Hepatocyte (in vitro differentiated cells): ENCODE measurements around the gene GRM4.

Source experiments
- CTCF ChIP-seq: fragments of 200-600 bp; sonication (generic); IDR thresholded peaks from 2 replicates; pipeline ENCODE4 v1.5.1; 2016; ENCODE audit warnings: antibody characterized with exemption, mild to moderate bottlenecking; ENCODE audit not compliant: poor library complexity
- EZH2 ChIP-seq: fragments of 200-600 bp; sonication (generic); IDR thresholded peaks from 2 replicates; pipeline ENCODE4 v1.6.1; 2016; ENCODE audit warnings: antibody characterized with exemption, mild to moderate bottlenecking, borderline replicate concordance
- EZH2phosphoT487 ChIP-seq: fragments of 200-600 bp; sonication (generic); IDR thresholded peaks from one replicate; pipeline ENCODE4 v1.6.1; 2018; ENCODE audit warnings: antibody characterized with exemption, mild to moderate bottlenecking, low read depth, moderate library complexity; ENCODE audit not compliant: unreplicated experiment, severe bottlenecking

GRCh38 chr6:34129753-34130152 lies 16.1 kb downstream of the GRM4 start:
- TF ChIP-seq CTCF (no peak), EZH2 (no peak), EZH2phosphoT487 (no peak)
